Measurements from ENCODE around the gene CNKSR3.
"Not testable (repeated sequence)": the region's sequence is repeated elsewhere in the genome, so short reads cannot be mapped to it uniquely, and the experiment has no call there.

CNKSR3 gene

GRCh38 chr6:154526996-154527395 lies 16.5 kb upstream of the CNKSR3 start:
- no peak for DNase-seq

- no peak for DNase-seq
Measured at GRCh38 chr6:154522576-154522975, 12.1 kb upstream of the CNKSR3 start.

GRCh38 chr6:154521412-154521811 lies 10.9 kb upstream of the CNKSR3 start:
- DNase-seq = no peak

DNA sequence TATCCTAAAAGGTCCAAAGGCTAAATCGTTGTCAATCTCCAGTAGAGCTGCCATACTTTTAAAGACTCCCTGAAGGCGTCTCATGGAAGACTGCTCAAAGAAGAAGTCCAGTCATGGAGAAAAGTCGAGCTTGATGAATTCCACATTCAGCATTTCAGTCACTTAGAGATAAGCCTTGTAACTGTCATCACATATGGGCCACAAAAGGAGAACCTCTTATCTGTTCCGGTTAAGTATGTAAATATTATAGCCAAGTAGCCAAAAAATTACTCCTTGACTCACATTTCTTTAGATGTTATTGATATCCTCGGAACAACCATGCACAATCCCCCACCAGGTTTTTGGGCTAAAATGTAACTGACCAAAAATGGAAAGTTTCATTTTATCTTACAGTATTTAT lies 9.8 kb upstream of the CNKSR3 start:
- DNase-seq = no peak

- DNase-seq = no peak
Measured at GRCh38 chr6:154518396-154518795, 7.9 kb upstream of the CNKSR3 start.

- DNase-seq = no peak
Measured at GRCh38 chr6:154516276-154516675, 5.8 kb upstream of the CNKSR3 start.

DNA sequence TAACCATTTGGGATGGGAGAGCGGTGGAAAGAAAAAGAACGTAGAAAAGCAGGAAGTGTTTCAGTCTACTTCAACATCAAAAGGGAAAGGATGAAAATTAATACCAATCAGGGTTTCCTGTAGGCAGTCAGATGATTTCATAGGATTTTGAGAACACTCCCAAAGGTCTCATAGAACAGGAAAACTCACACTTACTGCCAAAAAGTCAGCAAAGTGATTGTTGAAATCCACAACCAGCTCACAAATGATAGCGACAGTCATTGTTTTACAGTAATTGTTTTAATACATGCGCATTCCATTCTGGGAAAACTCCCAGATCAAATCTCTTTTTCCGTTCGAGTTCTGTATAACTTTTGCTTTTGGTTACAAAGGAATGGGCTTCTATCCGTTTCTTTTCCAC lies 5.3 kb upstream of the CNKSR3 start:
- no peak for DNase-seq

DNA sequence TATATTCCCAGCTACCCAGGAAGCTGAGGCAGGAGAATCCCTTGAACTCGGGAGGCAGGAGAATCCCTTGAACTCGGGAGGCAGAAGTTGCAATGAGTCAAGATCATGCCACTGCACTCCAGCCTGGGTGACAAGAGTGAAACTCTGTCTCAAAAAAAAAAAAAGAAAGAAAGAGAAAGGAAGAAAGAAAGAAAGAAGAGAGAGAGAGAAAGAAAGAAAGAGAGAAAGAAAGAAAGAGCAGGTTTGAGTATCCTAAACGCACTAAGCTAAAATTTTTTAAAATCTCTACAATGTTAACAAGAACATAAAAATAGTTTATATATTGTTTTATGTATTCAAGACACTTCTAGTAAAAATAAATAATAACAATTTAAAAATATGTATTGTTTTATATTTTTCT lies 4.6 kb upstream of the CNKSR3 start:
- not testable (repeated sequence) for DNase-seq

DNA sequence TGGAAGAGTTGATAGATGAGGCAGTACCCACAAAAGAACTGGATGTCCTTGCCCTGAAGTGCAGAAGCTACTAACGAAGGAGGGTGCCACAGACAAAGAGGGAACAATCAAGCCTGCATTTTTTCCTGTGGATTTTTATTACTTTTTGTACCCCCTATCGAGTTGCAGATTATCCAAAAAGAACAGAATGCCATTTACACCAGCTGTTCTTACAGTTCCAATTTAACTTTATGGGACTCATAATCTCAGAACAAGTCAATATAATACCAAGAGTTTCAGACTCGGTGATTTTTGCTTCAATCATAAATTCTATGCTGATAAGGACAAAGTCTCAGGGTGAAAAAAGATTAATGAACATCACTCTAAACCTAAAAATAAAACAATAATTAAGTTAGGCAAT lies 4.0 kb upstream of the CNKSR3 start:
- no peak for DNase-seq

GRCh38 chr6:154513601-154514320 lies 3.3 kb upstream of the CNKSR3 start:
- no peak for DNase-seq

GRCh38 chr6:154512201-154512600 lies 1.7 kb upstream of the CNKSR3 start:
- DNase-seq = no peak

DNA sequence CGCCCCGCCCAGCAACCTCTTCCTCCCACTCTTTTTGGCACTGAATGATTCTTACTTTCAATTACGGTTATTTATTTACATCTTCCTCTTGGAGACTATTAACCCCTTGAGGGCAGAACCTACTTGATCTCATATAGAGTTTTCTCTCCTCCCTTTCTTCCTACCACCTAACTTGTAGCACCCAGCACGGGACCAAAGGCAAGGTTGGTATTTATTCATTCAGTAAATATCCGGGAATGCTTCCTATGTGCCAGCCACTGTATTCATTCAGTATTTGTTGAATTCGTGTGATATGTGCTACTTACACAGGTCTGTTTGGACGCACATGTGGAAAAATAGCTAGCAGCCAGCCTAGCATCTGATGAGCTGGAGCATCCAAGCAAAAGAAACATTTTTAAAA lies 1.3 kb upstream of the CNKSR3 start:
- no peak for DNase-seq

GRCh38 chr6:154509421-154510143 lies 903 bp downstream of the CNKSR3 start:
- no peak for DNase-seq

GRCh38 chr6:154508573-154509375 lies 1.7 kb downstream of the CNKSR3 start:
- DNase-seq = no peak

DNA sequence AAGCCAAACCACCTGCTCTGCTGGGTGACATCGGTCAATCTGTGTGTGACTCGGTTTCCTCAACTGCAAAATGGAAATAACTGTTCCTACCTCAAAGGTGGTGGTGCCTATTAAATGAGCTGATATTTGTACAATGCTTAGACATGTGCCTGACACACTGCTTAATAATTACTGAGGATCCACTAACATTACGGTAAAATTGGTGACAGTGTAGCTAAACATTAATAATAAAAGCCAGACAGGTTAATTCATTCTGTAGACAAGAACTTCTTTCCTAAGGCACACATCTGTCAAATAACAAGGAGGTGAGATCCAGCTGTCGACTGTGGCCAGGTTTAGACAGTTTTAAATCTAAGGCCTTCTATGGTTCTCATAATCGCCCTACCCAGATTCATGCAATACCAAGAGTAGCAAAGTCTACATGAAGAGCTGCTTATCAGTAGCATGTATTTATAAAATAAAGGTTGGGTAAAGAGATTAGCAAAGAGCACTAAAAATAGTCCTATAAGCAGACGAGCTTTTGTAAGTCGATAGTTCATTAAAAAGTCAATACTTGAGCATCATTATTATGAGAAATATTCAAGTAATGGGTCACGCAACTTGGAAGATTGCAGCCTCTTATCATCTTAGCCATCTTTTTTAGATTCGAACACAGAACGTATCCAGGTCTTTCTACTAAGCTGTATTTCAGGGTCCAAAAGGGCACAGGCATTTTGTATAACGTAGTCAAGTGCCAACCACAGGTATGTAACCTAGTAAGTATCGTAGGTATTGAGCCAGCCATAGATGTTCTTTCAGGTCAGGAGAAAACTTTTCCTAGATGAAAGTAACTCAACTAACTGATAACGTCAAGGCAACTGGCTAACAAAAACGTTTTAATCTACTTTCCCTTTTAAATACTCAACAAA lies 3.2 kb downstream of the CNKSR3 start:
- no peak for DNase-seq

GRCh38 chr6:154506582-154506981 lies 3.9 kb downstream of the CNKSR3 start:
- no peak for DNase-seq

DNA sequence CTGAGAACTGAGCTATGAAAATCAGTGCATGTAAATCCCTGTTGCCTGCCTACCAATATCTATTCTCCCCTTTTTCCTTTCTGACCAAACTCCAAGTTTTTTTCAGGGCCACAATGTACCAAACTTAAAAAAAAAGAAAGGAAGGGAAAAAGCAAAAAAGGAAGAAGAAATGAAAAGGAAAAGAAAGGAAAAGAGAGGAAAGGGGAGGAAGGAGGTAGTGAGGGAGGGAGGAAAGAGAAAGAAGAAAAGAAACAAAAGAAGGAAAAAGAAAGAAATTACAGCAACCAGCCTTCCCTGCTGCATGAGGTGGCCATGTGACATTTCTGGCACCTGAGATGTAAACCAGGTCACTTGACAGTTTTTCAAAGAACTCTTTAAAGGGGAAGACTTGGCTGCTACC lies 4.4 kb downstream of the CNKSR3 start:
- no peak for DNase-seq

DNA sequence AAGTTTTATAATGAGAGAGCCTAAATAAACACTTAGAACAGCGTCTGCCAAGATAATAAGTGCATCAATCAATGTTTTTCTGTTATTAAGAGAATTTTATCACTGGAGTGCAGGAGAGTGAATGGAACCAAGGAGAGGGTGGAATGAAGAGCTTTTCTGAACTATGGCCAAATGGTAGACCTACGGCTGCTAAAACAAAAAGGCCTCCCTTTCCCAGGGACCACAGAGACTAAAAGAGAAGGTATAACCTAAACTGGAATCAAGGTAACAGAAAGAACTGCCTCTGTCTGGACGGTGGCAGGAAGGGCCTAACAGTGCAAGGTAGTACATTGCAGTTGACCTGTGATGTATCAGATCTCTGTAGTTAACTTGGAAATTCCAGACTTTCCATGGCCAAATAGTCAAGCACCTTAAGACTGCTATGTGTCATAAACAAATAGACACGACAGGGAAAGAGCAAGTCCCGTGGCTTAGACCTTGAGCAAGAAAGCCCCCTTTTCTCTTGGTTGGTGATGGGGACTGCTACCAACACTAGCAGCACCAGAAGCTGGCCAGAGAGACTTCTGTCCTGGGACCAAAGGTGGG lies 5.5 kb downstream of the CNKSR3 start:
- DNase-seq = no peak

- DNase-seq = no peak
Measured at GRCh38 chr6:154504102-154504501, 6.4 kb downstream of the CNKSR3 start.

GRCh38 chr6:154503658-154504057 lies 6.8 kb downstream of the CNKSR3 start:
- DNase-seq = no peak

DNA sequence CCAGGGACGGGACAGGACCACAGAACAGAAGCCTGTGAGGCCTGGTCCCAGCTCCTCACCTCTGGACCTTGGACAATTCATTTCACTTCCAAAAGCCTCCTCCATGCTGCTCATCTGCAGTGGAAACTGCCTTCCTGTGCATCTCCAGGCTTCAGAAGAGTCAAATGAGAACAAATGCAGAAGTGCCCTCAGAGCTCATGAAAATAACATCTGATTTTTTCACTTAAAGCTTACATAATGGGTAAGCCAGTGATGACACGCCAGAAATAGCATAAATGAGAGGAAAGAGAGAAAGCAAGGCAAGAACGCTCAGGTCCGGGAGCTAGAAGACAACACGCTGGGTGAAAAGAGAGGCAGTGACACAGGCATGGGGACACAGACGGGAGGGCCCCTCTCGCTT lies 7.9 kb downstream of the CNKSR3 start:
- DNase-seq = no peak

DNA sequence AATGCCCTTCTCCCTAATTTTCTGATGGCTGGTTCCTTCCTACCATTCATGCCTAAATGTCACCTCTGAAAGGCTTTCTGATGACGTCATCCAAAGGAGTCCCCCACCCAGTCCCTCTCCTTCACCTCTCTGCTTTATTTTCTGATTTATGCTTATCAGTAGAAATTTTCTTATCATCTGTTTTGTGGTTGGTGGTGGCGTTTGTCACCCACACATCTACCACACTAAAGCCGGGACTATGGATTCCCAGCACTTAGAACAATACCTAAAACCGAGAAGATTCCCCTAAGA lies 9.0 kb downstream of the CNKSR3 start:
- DNase-seq = no peak

Measured in NCI-H2107 (cell line).